Parathyroid adenoma (tissue), 2 donors: ENCODE data around the gene LHX6.
A peak's percentile ranks its signal among the peaks of the same experiment; 100 is the strongest.

Experiments used
- H2AFZ ChIP-seq: fragments of 300-600 bp; sonication (generic); one replicate; pipeline ENCODE4 v1.7.0; 2017; ENCODE audit warnings: antibody characterized with exemption, mild to moderate bottlenecking
- H3K27ac ChIP-seq: fragments of 300-600 bp; sonication (generic); one replicate; pipeline ENCODE4 v1.7.0; 2017
- H3K27me3 ChIP-seq: fragments of 300-600 bp; sonication (generic); one replicate; pipeline ENCODE4 v1.7.0; 2017; ENCODE audit warnings: low read length; ENCODE audit not compliant: control insufficient read depth, insufficient read depth
- H3K36me3 ChIP-seq: fragments of 300-600 bp; sonication (generic); one replicate; pipeline ENCODE4 v1.7.0; 2017; ENCODE audit warnings: low read length; ENCODE audit not compliant: control insufficient read depth, insufficient read depth
- H3K4me1 ChIP-seq: fragments of 300-600 bp; sonication (generic); one replicate; pipeline ENCODE4 v1.7.0; 2017; ENCODE audit warnings: control low read depth
- H3K4me2 ChIP-seq: fragments of 300-600 bp; sonication (generic); one replicate; pipeline ENCODE4 v1.7.0; 2017; ENCODE audit warnings: low read length
- H3K4me3 ChIP-seq: fragments of 300-600 bp; sonication (generic); one replicate; pipeline ENCODE4 v1.7.0; 2017; ENCODE audit warnings: low read depth, low read length
- H3K79me2 ChIP-seq: fragments of 300-600 bp; sonication (generic); one replicate; pipeline ENCODE4 v1.7.0; 2017; ENCODE audit warnings: control low read depth
- H3K9ac ChIP-seq: fragments of 300-600 bp; sonication (generic); one replicate; pipeline ENCODE4 v1.7.0; 2017; ENCODE audit warnings: mild to moderate bottlenecking
- H3K9me3 ChIP-seq: fragments of 300-600 bp; sonication (generic); one replicate; pipeline ENCODE4 v1.7.0; 2017; ENCODE audit warnings: low read length; ENCODE audit not compliant: control insufficient read depth
- TF ChIP-seq, protein P1 (sequence below): fragments of 300-600 bp; sonication (generic); IDR thresholded peaks from one replicate; pipeline ENCODE4 v1.7.0; 2017; ENCODE audit warnings: antibody characterized with exemption, mild to moderate bottlenecking
- donor health status: primary hyperparathyroidism.

Gene LHX6

DNA sequence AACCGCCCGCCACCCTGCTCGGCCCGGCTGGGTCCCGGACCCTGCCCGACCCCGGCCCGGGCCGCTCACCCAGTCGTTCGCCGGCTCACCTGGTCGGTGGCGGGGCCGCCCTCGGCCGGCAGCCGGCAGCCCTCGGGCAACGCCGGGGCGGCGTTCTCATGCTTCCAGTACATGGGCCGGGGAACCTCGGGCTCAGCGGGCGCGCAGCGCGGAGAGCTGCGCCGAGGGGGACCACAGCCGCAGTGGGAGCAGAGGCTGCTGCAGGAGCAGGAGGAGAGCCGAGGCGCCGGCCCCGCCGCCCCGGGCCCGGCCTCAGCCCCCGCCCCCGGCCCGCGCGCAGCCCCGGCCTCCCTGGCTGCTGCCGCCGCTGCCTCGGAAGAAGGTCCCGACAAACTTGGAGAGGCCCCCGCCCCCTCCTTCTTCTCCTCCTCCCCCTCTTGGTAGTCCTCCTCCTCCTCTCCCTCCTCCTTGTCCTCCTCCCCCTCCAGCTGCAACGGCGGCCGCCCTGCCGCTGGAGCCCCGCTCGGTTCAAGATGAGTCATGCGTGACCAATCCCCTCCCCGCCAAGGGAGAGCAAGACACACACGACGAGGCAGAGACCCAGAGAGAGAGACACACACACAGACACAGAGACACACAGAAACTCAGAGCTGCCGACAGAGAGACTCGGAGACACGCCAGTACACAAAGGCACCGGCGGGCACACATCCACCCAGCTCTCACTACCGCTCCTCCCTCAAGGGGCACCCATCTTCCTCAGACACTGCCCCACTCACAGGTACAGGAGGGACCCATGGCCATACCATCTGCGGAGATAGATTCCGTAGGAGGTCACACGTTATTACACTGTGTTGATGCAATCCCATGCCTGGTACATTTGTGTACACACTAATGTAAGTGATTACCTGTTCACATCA, at the start of gene LHX6:
LHX6 (minus strand) TSS at position 390 of the 917 bp plus-strand sequence; CDS start at position 173, 217 bp downstream.
- TF ChIP-seq, protein P1, sequence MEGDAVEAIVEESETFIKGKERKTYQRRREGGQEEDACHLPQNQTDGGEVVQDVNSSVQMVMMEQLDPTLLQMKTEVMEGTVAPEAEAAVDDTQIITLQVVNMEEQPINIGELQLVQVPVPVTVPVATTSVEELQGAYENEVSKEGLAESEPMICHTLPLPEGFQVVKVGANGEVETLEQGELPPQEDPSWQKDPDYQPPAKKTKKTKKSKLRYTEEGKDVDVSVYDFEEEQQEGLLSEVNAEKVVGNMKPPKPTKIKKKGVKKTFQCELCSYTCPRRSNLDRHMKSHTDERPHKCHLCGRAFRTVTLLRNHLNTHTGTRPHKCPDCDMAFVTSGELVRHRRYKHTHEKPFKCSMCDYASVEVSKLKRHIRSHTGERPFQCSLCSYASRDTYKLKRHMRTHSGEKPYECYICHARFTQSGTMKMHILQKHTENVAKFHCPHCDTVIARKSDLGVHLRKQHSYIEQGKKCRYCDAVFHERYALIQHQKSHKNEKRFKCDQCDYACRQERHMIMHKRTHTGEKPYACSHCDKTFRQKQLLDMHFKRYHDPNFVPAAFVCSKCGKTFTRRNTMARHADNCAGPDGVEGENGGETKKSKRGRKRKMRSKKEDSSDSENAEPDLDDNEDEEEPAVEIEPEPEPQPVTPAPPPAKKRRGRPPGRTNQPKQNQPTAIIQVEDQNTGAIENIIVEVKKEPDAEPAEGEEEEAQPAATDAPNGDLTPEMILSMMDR = no peak
- no peaks in the 10 kb centered on the region for H3K9me3 ChIP-seq
- H3K4me2 ChIP-seq = peak within 1 kb of the TSS; percentile 49
- H3K4me1 ChIP-seq = no peaks in the 10 kb centered on the region
- H3K36me3 ChIP-seq = no peaks in the 10 kb centered on the region
- H2AFZ ChIP-seq = no peak within 1 kb of the TSS
- no peaks in the 10 kb centered on the region for H3K79me2 ChIP-seq
- no peak within 1 kb of the TSS for H3K27ac ChIP-seq
- peaks cover 7% of the 10 kb centered on the region for H3K27me3 ChIP-seq
- H3K9ac ChIP-seq = no peak within 1 kb of the TSS
- peak within 1 kb of the TSS; percentile 40 for H3K4me3 ChIP-seq

DNA sequence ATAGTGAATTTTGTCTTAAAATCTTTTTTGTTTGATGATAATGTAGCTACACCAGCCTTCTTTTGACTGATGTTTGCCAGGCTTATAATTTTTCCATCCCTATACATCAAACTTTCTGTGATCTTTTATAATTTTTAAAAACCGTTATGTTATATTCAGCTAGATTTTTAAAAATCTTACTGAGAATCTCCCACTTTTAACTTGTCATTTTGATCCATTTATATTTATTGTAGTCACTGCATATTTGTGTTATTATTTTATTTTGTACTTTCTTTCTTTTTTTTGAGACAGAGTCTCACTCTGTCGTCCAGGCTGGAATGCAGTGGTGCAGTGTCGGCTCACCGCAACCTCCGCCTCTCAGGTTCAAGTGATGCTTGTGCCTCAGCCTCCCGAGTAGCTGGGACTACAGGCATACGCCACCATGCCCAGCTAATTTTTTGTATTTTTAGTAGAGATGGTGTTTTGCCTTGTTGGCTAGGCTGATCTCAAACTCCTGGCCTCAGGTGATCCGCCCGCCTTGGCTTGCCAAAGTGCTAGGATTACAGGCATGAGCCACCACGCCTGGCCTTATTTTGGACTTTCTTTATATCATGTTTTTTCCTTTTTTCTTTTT, 48.6 kb upstream of the LHX6 start:
- no peak overlapping the region for H3K27ac ChIP-seq

DNA sequence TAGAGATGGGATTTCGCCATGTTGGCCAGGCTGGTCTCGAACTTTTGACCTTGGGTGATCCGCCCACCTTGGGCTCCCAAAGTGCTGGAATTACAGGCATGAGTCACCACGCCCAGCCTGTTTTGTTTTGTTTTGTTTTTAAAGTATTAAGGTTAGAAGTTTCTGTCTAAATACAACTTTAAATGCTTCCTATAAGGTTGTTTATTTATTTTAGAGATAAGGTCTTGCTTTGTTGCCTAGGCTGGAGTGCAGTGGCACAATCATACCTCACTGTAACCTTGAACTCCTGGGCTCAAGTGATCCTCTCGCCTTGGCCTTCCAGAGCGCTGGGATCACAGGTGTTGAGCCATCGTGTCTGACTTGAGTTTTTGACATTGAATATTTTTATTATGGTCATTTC, 47.3 kb upstream of the LHX6 start:
- Histone ChIP-seq H3K4me3 (no peak overlapping the region), H3K4me2 (no peak overlapping the region), H3K27ac (no peak overlapping the region), H3K4me1 (no peaks in the 10 kb centered on the region), H3K9me3 (no peaks in the 10 kb centered on the region), H3K79me2 (peaks cover 4% of the 10 kb centered on the region), H3K9ac (no peak overlapping the region), H2AFZ (no peak overlapping the region), H3K36me3 (no peaks in the 10 kb centered on the region), H3K27me3 (no peaks in the 10 kb centered on the region)
- TF ChIP-seq, protein P1 = no peak

More for the DNA sequence above, 48.6 kb upstream of the LHX6 start:
- no peaks in the 10 kb centered on the region for H3K9me3 ChIP-seq
- H3K4me3 ChIP-seq = no peak overlapping the region
- H3K4me2 ChIP-seq = no peak overlapping the region
- no peaks in the 10 kb centered on the region for H3K4me1 ChIP-seq
- peaks cover 4% of the 10 kb centered on the region for H3K79me2 ChIP-seq
- no peak overlapping the region for H2AFZ ChIP-seq
- no peaks in the 10 kb centered on the region for H3K27me3 ChIP-seq
- H3K36me3 ChIP-seq = no peaks in the 10 kb centered on the region
- no peak overlapping the region for H3K9ac ChIP-seq
- TF ChIP-seq, protein P1 = no peak

DNA sequence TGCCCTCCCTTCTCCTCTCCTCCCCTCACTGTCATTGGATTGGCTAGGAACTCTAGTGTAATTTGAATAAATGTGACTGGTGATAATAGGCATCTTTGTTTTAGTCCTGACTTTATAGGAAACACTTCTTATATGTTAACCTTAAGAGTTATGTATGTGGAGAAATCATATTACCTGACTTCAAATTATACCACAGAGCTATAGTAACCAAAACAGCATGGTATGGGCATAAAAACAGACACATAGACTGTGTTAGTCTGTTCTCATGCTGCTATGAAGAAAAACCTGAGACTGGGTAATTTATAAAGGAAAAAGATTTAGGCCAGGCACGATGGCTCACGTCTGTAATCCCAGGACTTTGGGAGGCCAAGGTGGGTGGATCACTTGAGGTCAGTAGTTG, 45.3 kb upstream of the LHX6 start:
- Histone ChIP-seq H3K9ac (no peak overlapping the region), H3K36me3 (no peaks in the 10 kb centered on the region), H3K79me2 (peaks cover 3% of the 10 kb centered on the region), H3K4me1 (no peaks in the 10 kb centered on the region), H3K27ac (no peak overlapping the region), H3K4me2 (no peak overlapping the region), H3K27me3 (no peaks in the 10 kb centered on the region), H3K9me3 (no peaks in the 10 kb centered on the region), H3K4me3 (no peak overlapping the region), H2AFZ (no peak overlapping the region)
- TF ChIP-seq, protein P1 = no peak
